Measurements from ENCODE around the gene OSBPL6. TPM values are rescaled to one million over a fixed set of nuclear protein-coding genes. Genes with fewer than 3 reads are reported as not detected.
A peak's percentile ranks its signal among the peaks of the same experiment; 100 is the strongest.

OSBPL6 gene
- total RNA-seq, 8 experiments from 2014 or later: 6.8 to 16.5 (median 11.2) TPM

GRCh38 chr2:178250429-178250828 is 56.1 kb downstream of the OSBPL6 start:
- WGBS, 10 experiments: 65 to 87% (median 73%) methylated on average over 2 to 5 of the region's 6 CpGs; no CpG with 5 or more reads in 2 of the 10 experiments
- peak in 1 of 8 experiments; percentile 17 for ATAC-seq (replicated peaks in 6 of 8)
- H3K4me3 ChIP-seq: no peak overlapping the region
- H3K27ac ChIP-seq: no peak overlapping the region
- in situ Hi-C loops (cut with MboI; ENCODE audit: low pct_unique_long_range_greater_than_20kb in 2 of 9, low sequenced_read_pairs in 9 of 9, unreplicated experiment in 9 of 9): no loop called here
- peaks cover 14 to 20% of the 10 kb centered on the region in 2 donors for H3K4me1 ChIP-seq (replicated peaks in 1 of 2)

GRCh38 chr2:178251151-178251955 is 57.0 kb downstream of the OSBPL6 start:
- no peak overlapping the region for H3K4me3 ChIP-seq
- in situ Hi-C loops (cut with MboI; ENCODE audit: low pct_unique_long_range_greater_than_20kb in 2 of 9, low sequenced_read_pairs in 9 of 9, unreplicated experiment in 9 of 9): no loop called here
- 65 to 100% (median 88%) methylated on average over 1 to 7 of the region's 7 CpGs for WGBS, 10 experiments
- peaks cover 14 to 24% of the 10 kb centered on the region in 2 donors for H3K4me1 ChIP-seq (replicated peaks in 1 of 2)
- ATAC-seq (replicated peaks in 6 of 8): peak in 2 of 8 experiments; percentile 19 to 45
- H3K27ac ChIP-seq: no peak overlapping the region

GRCh38 chr2:178256382-178257042 is 62.2 kb downstream of the OSBPL6 start:
- Histone ChIP-seq H3K4me3 (no peak overlapping the region), H3K4me1 (replicated peaks in 1 of 2) (peaks cover 1 to 7% of the 10 kb centered on the region in 2 donors), H3K27ac (no peak overlapping the region)
- ATAC-seq (replicated peaks in 6 of 8): peak in 3 of 8 experiments; percentile 39 to 75 (median 43)
- in situ Hi-C loops (cut with MboI; ENCODE audit: low pct_unique_long_range_greater_than_20kb in 2 of 9, low sequenced_read_pairs in 9 of 9, unreplicated experiment in 9 of 9): no loop called here
- 20 to 85% (median 45%) methylated on average over 3 to 6 of the region's 6 CpGs for WGBS, 10 experiments

GRCh38 chr2:178257127-178257526 is 62.8 kb downstream of the OSBPL6 start:
- ATAC-seq (replicated peaks in 6 of 8): no peak
- in situ Hi-C loops (cut with MboI; ENCODE audit: low pct_unique_long_range_greater_than_20kb in 2 of 9, low sequenced_read_pairs in 9 of 9, unreplicated experiment in 9 of 9): no loop called here

GRCh38 chr2:178258916-178259315 is 64.6 kb downstream of the OSBPL6 start:
- in situ Hi-C loops (cut with MboI; ENCODE audit: low pct_unique_long_range_greater_than_20kb in 2 of 9, low sequenced_read_pairs in 9 of 9, unreplicated experiment in 9 of 9): no loop called here
- Histone ChIP-seq H3K4me3 (no peak overlapping the region), H3K27ac (no peak overlapping the region), H3K4me1 (replicated peaks in 1 of 2) (peaks cover 0 to 4% of the 10 kb centered on the region in 2 donors)
- ATAC-seq (replicated peaks in 6 of 8): peak in 4 of 8 experiments; percentile 28 to 72 (median 32)
- 0 to 100% (median 69%) methylated on average over 1 to 2 of the region's 2 CpGs for WGBS, 10 experiments

More at GRCh38 chr2:178257127-178257526, 62.8 kb downstream of the OSBPL6 start:
- Histone ChIP-seq H3K4me3 (no peak overlapping the region), H3K4me1 (replicated peaks in 1 of 2) (peaks cover 0 to 4% of the 10 kb centered on the region in 2 donors), H3K27ac (no peak overlapping the region)
- 40 to 100% (median 97%) methylated on average over 1 to 2 of the region's 2 CpGs for WGBS, 10 experiments

- ATAC-seq (replicated peaks in 6 of 8): no peak
- Histone ChIP-seq H3K4me3 (no peak overlapping the region), H3K27ac (no peak overlapping the region), H3K4me1 (replicated peaks in 1 of 2) (no peaks in the 10 kb centered on the region)
- 65 to 100% (median 86%) methylated on average over 1 to 9 of the region's 13 CpGs; no CpG with 5 or more reads in 1 of the 10 experiments for WGBS, 10 experiments
- in situ Hi-C loops (cut with MboI; ENCODE audit: low pct_unique_long_range_greater_than_20kb in 2 of 9, low sequenced_read_pairs in 9 of 9, unreplicated experiment in 9 of 9): no loop called here
Observed at GRCh38 chr2:178263159-178263860, 69.0 kb downstream of the OSBPL6 start.

- Histone ChIP-seq H3K27ac (no peak overlapping the region), H3K4me3 (no peak overlapping the region), H3K4me1 (replicated peaks in 1 of 2) (no peaks in the 10 kb centered on the region)
- ATAC-seq (replicated peaks in 6 of 8): peak in 1 of 8 experiments; percentile 53
- in situ Hi-C loops (cut with MboI; ENCODE audit: low pct_unique_long_range_greater_than_20kb in 2 of 9, low sequenced_read_pairs in 9 of 9, unreplicated experiment in 9 of 9): no loop called here
- 57 to 100% (median 67%) methylated on average over 1 to 2 of the region's 2 CpGs; no CpG with 5 or more reads in 5 of the 10 experiments for WGBS, 10 experiments
Observed at GRCh38 chr2:178264211-178264610, 69.9 kb downstream of the OSBPL6 start.

GRCh38 chr2:178265851-178266250 is 71.5 kb downstream of the OSBPL6 start:
- in situ Hi-C loops (cut with MboI; ENCODE audit: low pct_unique_long_range_greater_than_20kb in 2 of 9, low sequenced_read_pairs in 9 of 9, unreplicated experiment in 9 of 9): no loop called here
- H3K27ac ChIP-seq: no peak overlapping the region

GRCh38 chr2:178266445-178266844 is 72.1 kb downstream of the OSBPL6 start:
- H3K4me1 ChIP-seq (replicated peaks in 1 of 2): no peaks in the 10 kb centered on the region
- no peak for ATAC-seq (replicated peaks in 6 of 8)
- in situ Hi-C loops (cut with MboI; ENCODE audit: low pct_unique_long_range_greater_than_20kb in 2 of 9, low sequenced_read_pairs in 9 of 9, unreplicated experiment in 9 of 9): no loop called here
- no peak overlapping the region for H3K4me3 ChIP-seq
- no peak overlapping the region for H3K27ac ChIP-seq
- 57 to 100% (median 85%) methylated on average over 1 to 5 of the region's 5 CpGs; no CpG with 5 or more reads in 2 of the 10 experiments for WGBS, 10 experiments

More at GRCh38 chr2:178265851-178266250, 71.5 kb downstream of the OSBPL6 start:
- Histone ChIP-seq H3K4me3 (no peak overlapping the region), H3K4me1 (replicated peaks in 1 of 2) (no peaks in the 10 kb centered on the region)
- no peak for ATAC-seq (replicated peaks in 6 of 8)
- WGBS, 10 experiments: 57 to 100% (median 86%) methylated on average over 1 to 6 of the region's 6 CpGs; no CpG with 5 or more reads in 1 of the 10 experiments

- 53 to 100% (median 91%) methylated on average over 1 to 2 of the region's 2 CpGs; no CpG with 5 or more reads in 1 of the 10 experiments for WGBS, 10 experiments
- Histone ChIP-seq H3K4me3 (no peak overlapping the region), H3K4me1 (replicated peaks in 1 of 2) (no peaks in the 10 kb centered on the region), H3K27ac (no peak overlapping the region)
- no peak for ATAC-seq (replicated peaks in 6 of 8)
- in situ Hi-C loops (cut with MboI; ENCODE audit: low pct_unique_long_range_greater_than_20kb in 2 of 9, low sequenced_read_pairs in 9 of 9, unreplicated experiment in 9 of 9): no loop called here
Observed at GRCh38 chr2:178267660-178268059, 73.3 kb downstream of the OSBPL6 start.

GRCh38 chr2:178268435-178268834 is 74.1 kb downstream of the OSBPL6 start:
- no peak overlapping the region for H3K4me3 ChIP-seq
- in situ Hi-C loops (cut with MboI; ENCODE audit: low pct_unique_long_range_greater_than_20kb in 2 of 9, low sequenced_read_pairs in 9 of 9, unreplicated experiment in 9 of 9): no loop called here
- ATAC-seq (replicated peaks in 6 of 8): no peak
- no peaks in the 10 kb centered on the region for H3K4me1 ChIP-seq (replicated peaks in 1 of 2)
- no peak overlapping the region for H3K27ac ChIP-seq

GRCh38 chr2:178269438-178270224 is 75.3 kb downstream of the OSBPL6 start:
- no peak overlapping the region for H3K27ac ChIP-seq
- no peaks in the 10 kb centered on the region for H3K4me1 ChIP-seq (replicated peaks in 1 of 2)
- in situ Hi-C loops (cut with MboI; ENCODE audit: low pct_unique_long_range_greater_than_20kb in 2 of 9, low sequenced_read_pairs in 9 of 9, unreplicated experiment in 9 of 9): no loop called here
- peak in 3 of 8 experiments; percentile 49 to 88 (median 56) for ATAC-seq (replicated peaks in 6 of 8)
- H3K4me3 ChIP-seq: no peak overlapping the region
- 58 to 100% (median 88%) methylated on average over 1 to 5 of the region's 5 CpGs; no CpG with 5 or more reads in 2 of the 10 experiments for WGBS, 10 experiments
